GM18861 (cell line): ENCODE results near the gene C22orf42.
"Not testable (repeated sequence)": the region's sequence is repeated elsewhere in the genome, so short reads cannot be mapped to it uniquely, and the experiment has no call there.

ENCODE experiments used
- ATAC-seq: cut with Tn5 transposase; IDR thresholded peaks from one replicate; pipeline ENCODE4 v1.9.1; 2021; ENCODE audit not compliant: unreplicated experiment

The C22orf42 gene

GRCh38 chr22:32158712-32159533 is at the start of gene C22orf42:
TSS of gene C22orf42 (minus strand) at chr22:32159303. CDS start at chr22:32159215, 88 bp downstream.
- no peak for ATAC-seq

- no peak for ATAC-seq
Observed at GRCh38 chr22:32208681-32209080, 49.6 kb upstream of the C22orf42 start.

DNA sequence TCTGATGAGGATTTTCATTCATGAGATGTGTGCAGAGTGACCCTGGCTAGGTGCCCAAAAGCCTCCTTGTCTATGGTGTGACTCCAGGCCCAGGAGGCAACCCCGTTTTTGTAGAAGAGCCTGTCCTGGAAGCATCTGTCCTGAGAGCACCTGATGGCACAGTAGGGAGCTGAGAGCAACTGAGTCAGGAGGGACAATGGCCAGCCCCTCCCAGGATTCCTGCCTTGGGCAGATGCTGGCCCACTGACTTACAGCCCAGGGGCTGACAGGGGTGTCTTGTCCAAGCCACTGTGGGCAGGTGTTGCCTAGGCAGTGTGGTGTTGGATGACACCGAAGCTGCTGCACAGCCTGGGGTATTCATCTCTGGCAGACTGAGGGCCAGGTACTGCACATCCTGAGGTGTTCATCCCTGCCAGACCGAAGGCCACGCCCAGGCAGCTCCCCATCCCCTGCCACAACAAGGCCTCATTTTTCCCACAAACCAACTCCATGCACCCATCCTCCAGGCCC is 48.9 kb upstream of the C22orf42 start:
- ATAC-seq = no peak

- no peak for ATAC-seq
Observed at GRCh38 chr22:32206774-32207758, 48.0 kb upstream of the C22orf42 start.

DNA sequence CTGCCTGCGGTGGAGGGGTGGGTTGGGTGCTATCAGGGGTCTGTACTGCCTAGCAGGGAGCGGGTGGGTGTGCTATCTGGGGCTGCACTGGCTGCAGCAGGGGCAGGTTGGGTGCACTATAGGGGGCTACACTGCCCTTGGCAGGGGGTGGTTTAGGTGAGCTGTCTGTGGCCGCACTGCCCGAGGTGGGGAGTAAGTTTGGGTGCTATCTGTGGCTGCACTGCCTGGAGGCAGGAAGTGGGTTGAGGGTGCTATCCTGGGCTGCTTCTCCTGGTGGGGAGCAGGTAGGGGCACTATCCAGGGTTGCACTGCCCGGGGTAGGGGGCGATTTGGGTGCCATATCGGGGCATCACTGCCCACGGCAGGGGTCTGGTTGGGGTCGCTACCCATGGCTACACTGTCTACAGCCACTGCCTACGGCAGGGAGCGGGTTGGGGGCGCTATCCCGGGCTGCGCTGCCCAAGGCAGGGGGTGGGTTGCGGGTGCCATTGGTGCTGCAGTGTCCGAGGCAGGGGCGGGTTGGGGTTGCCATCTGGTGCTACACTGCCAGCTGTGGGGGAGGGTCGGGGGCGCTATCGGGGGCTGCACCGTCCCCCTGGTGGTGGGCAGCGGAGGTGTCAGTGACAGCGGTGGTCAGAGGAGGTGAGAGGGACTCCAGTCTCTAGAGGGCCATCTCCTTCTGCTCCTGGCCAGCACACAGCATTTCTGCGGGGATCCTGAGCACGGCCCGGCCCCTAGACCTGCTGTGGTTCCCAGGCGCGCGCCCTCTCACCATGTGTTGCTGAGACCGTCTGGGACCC is 47.1 kb upstream of the C22orf42 start:
- ATAC-seq = no peak

- ATAC-seq = no peak
Observed at GRCh38 chr22:32204856-32205722, 46.0 kb upstream of the C22orf42 start, which contains the start of gene RFPL2. TSS of gene RFPL2 (minus strand) at chr22:32205073. CDS start at chr22:32202451, 2,622 bp downstream.

DNA sequence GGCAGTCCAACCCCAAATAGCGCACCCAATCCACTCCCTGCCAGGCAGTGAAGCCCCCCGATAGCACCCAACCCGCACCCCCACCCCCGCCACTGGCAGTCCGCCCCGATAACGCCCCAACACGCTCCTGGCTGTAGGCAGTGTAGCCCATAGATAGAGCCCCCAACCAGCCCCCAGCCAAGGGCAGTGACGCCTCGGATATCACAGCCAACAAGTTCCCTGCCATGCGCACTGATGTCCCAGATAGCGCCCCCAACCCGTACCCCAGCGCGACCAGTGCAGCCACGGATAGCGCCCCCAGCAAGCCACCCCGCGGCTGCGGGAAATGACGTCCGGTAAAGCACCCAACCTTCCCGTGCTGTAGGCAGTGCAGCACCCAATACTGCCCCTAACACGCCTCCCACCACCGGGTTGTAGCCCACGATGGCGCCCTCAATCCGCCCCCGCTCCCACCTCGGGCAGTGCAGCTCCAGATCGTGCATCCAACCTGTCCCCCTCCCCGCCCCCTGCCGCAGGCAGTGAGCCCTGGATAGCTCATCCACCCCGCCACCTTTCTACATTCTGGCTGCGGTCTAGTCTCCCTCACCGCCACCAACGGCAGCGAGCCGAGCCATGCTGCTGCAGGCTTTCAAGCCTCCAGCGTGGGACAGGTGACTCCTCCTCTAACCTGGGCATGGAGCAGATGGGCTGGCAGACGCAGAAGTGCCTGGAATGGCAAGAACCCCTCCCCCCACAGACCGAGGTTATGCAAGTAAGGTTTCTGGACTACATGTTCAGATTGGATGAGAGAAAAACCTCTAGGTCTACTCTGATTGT is 45.1 kb upstream of the C22orf42 start:
- no peak for ATAC-seq

DNA sequence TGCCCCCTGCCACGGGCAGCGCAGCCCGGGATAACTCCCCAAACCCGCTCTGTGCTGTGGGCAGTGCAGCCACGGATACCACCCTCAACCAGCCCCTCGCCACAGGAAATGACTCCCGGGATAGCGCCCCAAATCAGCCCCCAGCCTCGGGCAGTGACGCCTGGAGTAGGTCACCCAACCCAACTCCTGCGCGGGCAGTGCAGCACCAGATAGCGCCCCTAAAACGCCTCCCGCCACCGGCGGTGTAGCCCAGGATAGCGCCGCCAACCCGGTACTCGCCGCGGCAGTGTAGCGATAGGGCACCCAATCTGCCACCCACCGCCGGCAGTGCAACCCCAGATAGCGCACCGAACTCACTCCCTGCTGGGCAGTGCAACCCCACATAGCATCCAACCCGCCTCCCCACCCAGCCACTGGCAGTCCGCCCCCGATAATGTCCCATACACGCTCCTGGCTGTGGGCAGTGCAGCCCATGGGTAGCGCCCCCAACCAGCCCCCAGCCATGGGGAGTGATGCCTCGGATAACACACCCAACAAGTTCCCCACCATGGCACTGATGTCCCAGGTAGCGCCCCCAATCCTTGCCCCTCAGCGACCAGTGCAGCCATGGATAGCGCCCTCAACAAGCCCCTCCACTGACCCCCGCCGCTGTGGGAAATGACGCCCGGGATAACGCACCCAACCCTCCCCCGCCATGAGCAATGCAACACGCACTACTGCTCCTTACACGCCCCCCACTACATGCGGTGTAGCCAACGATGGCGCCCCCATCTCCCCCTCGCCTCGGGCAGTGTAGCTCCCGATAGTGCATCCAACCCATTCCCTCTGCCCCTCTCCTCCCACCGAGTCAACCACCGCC is 44.3 kb upstream of the C22orf42 start:
- ATAC-seq = no peak

DNA sequence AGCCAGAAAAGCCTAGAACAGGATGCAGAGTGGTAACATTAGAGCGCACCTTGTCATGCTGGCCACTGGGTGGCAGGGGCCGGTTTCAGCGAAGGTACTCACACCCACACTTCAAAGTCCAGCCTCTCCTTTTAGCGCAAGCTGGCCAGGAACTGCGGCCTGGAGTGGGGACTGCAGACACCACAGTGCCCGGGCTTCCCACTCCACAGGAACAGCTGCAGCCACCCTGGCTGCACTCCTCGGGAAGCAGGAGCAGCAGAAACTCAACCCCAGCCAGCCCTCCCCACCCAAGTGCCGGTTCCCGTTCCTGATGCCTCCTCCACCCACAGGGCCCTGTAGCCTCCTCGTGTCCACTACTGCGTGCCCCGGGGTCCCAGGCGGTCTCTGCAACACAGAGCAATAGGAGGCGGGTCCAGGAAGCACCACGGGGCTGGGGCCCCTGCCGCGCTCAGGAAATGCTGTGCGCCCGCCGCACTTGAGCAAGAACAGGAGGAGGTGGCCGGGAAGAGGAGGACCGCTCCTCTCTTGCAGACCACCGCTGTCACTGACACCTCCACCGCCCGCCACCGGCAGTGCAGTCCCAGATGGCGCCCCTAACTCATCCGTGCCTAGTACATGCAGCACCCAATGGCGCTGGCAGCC is 43.6 kb upstream of the C22orf42 start:
- ATAC-seq = no peak

DNA sequence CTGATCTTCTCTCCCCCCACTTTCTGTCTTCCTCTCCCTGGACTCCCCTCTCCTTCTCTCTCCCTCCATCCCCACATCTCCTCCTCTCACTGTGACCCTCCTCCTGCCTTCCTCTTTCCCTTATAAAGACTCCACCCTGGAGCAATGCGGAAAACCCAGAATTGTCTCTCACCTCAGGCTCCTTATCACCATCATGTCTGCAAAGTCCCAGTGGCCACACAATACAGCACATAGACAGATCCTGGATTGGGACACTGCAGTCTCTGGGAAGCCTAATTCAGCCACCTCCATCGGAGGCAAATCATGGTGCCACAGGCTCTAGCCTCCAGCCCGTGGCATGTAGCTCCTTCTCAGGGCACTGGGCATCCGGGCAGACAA is 43.0 kb upstream of the C22orf42 start:
- no peak for ATAC-seq

GRCh38 chr22:32200752-32201151 is 41.6 kb upstream of the C22orf42 start:
- no peak for ATAC-seq

- no peak for ATAC-seq
Observed at GRCh38 chr22:32199961-32200360, 40.9 kb upstream of the C22orf42 start.

DNA sequence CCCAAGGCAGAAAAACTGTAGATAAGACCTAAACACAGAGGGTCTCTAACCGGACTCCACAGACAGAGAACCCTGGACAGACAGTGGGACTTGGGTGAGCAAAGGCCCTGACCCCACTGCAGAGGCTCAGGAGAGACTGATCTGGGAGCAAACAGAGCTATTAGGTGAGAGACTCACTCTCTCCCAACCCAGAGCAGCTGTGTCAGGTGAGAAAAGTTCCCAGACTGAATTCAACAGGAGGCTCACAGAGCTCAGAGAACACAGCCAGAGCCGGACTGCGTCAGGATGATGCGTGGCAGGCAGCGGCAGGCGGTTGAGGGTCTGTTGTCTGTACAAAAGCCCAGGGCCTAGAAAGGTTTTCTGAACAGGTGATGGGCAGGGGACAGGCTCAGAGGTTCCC is 40.2 kb upstream of the C22orf42 start:
- no peak for ATAC-seq

DNA sequence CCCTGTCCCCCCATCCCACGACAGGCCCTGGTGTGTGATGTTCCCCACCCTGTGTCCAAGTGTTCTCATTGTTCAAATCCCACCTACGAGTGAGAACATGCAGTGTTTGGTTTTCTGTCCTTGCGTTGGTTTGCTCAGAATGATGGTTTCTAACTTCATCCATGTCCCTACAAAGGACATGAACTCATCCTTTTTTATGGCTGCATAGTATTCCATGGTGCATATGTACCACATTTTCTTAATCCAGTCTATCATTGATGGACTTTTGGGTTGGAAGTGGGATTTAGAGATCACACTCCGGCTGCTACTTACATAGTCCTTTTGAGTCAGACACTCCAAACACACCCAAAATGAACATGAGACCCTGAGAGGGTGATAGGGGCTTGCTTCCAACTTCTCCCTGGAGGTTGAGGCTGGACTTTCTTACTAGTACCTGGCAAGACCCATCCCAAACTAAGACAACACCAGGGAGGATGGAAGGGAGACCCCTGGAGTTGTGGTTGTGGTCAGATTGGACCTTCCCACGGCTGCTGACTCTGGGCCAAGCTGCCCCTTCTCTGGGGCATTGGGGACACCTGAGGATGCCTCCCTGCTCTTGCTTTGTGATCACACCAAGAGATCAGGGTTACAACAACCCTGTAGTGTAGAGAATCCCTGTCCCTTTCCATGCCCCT is 38.6 kb upstream of the C22orf42 start:
- ATAC-seq = not testable (repeated sequence)

DNA sequence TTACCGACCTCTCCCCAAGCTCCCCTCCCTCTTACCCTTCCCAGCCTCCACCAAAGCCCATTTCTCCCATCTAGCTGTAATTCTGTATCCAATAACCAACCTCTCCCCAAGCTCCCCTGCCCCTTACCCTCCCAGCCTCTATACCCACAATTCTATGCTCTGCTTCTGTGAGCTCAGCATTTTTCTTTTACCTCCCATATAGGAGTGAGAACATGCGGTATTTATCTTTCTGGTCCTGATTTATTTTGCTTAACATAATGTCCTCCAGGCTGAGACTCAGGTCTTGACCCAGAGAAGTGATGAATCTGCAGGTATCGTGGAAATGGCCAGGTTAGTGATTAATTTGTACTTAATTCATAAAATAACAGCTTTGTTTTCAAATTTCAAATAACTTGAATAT is 36.8 kb upstream of the C22orf42 start:
- not testable (repeated sequence) for ATAC-seq

DNA sequence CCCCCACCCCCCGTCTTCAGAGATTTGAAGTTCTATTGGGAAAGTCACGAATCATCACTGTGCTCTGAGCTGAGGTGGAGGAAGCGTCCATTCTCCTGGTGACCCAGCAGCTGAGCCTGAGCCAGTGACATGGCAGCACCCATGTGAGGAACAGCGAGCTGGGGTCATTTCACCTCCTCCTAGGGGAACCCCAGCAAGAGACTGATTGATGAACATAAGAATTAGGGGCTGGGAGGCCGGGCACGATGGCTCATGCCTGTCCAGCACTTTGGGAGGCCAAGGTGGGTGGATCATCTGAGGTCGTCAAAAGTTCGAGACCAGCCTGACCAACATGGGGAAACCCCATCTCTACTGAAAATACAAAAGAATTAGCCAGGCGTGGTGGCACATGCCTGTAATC is 34.2 kb upstream of the C22orf42 start:
- ATAC-seq = not testable (repeated sequence)

DNA sequence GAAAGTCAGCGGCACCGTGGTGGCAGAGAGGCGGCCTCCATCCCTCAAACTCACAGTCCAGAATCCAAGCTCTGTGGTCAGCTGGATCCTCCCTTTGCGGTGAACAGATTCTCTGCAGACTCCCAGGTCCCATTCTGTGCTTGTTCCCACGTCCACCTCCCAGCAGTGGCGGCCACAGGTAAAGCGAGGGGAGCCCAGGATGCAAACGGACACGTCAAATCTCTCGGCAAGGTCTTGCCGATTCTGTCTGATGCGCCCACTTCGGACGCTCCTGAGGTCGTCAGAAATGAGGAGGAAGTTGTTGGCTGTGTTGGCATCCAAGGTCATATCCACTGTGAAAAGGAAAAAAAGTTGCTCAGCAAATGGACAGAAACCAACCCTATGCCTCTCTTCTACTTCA is 31.9 kb upstream of the C22orf42 start:
- not testable (repeated sequence) for ATAC-seq
